ENCODE results near the gene KCNMB2.

Gene KCNMB2

GRCh38 chr3:178536211-178537079, at the start of gene KCNMB2:
Gene KCNMB2, plus strand, starts transcription at chr3:178536436.
- H3K4me3 ChIP-seq (ENCODE audit: low read depth, low read length) = peak within 1 kb of the TSS; percentile 60
- no peak for TF ChIP-seq CTCF (IDR thresholded peaks at IDR 0.05; ENCODE audit: insufficient read depth, low read depth, low read length, missing control alignments)

GRCh38 chr3:178486903-178487302, 49.3 kb upstream of the KCNMB2 start:
- no peak for DNase-seq (ENCODE audit: low read depth)
- H3K4me3 ChIP-seq (ENCODE audit: low read depth, low read length) = no peak overlapping the region
- no peak for TF ChIP-seq CTCF (IDR thresholded peaks at IDR 0.05; ENCODE audit: insufficient read depth, low read depth, low read length, missing control alignments)

More at GRCh38 chr3:178536211-178537079, at the start of gene KCNMB2:
- DNase-seq (ENCODE audit: low read depth) = peak; percentile 41

- no peak for DNase-seq (ENCODE audit: low read depth)
- TF ChIP-seq CTCF (IDR thresholded peaks at IDR 0.05; ENCODE audit: insufficient read depth, low read depth, low read length, missing control alignments) = no peak
- no peak overlapping the region for H3K4me3 ChIP-seq (ENCODE audit: low read depth, low read length)
Observed at GRCh38 chr3:178487752-178488151, 48.5 kb upstream of the KCNMB2 start.

GRCh38 chr3:178491751-178492150, 44.5 kb upstream of the KCNMB2 start:
- no peak for DNase-seq (ENCODE audit: low read depth)
- H3K4me3 ChIP-seq (ENCODE audit: low read depth, low read length) = no peak overlapping the region
- TF ChIP-seq CTCF (IDR thresholded peaks at IDR 0.05; ENCODE audit: insufficient read depth, low read depth, low read length, missing control alignments) = no peak

- TF ChIP-seq CTCF (IDR thresholded peaks at IDR 0.05; ENCODE audit: insufficient read depth, low read depth, low read length, missing control alignments) = no peak
- H3K4me3 ChIP-seq (ENCODE audit: low read depth, low read length) = no peak overlapping the region
- DNase-seq (ENCODE audit: low read depth) = no peak
Observed at GRCh38 chr3:178492491-178492890, 43.7 kb upstream of the KCNMB2 start.

- no peak for DNase-seq (ENCODE audit: low read depth)
- no peak overlapping the region for H3K4me3 ChIP-seq (ENCODE audit: low read depth, low read length)
- no peak for TF ChIP-seq CTCF (IDR thresholded peaks at IDR 0.05; ENCODE audit: insufficient read depth, low read depth, low read length, missing control alignments)
Observed at GRCh38 chr3:178494386-178494785, 41.9 kb upstream of the KCNMB2 start.
